MM.1S (cell line): ENCODE measurements around the gene KRCC1.

Experiments
- DNase-seq: peaks from one replicate; pipeline ENCODE4 v3.0.0-alpha.2; 2015
- H2AFZ ChIP-seq: fragments of 300-600 bp; sonication (generic); 2 replicates; pipeline ENCODE4 v1.6.0; 2016; ENCODE audit warnings: antibody characterized with exemption, low read length
- H3F3A ChIP-seq: fragments of 300-600 bp; sonication (generic); 2 replicates; pipeline ENCODE4 v1.6.1; 2016; ENCODE audit warnings: mild to moderate bottlenecking, antibody characterized with exemption, low read length, moderate library complexity, mixed read lengths; ENCODE audit not compliant: insufficient read depth
- H3K27ac ChIP-seq: fragments of 300-600 bp; sonication (generic); 2 replicates; pipeline ENCODE4 v1.5.1; 2016; ENCODE audit warnings: mild to moderate bottlenecking, low read length
- H3K27me3 ChIP-seq: fragments of 300-600 bp; sonication (generic); replicated peaks from 2 replicates; pipeline ENCODE4 v1.6.0; 2016; ENCODE audit warnings: low read length; ENCODE audit not compliant: insufficient read depth
- H3K36me3 ChIP-seq: fragments of 300-600 bp; sonication (generic); replicated peaks from 2 replicates; pipeline ENCODE4 v1.6.1; 2016; ENCODE audit warnings: mild to moderate bottlenecking, low read length, mixed read lengths; ENCODE audit not compliant: insufficient read depth
- H3K4me1 ChIP-seq: fragments of 300-600 bp; sonication (generic); 2 replicates; pipeline ENCODE4 v1.6.1; 2016; ENCODE audit warnings: low read length, mixed read lengths
- H3K4me2 ChIP-seq: fragments of 300-600 bp; sonication (generic); 2 replicates; pipeline ENCODE4 v1.6.0; 2016; ENCODE audit warnings: low read depth, low read length
- H3K4me3 ChIP-seq: fragments of 300-600 bp; sonication (generic); 2 replicates; pipeline ENCODE4 v1.5.1; 2016; ENCODE audit warnings: low read length, mixed read lengths
- H3K79me2 ChIP-seq: fragments of 300-600 bp; sonication (generic); 2 replicates; pipeline ENCODE4 v1.6.1; 2016; ENCODE audit warnings: mixed run types, low read length, mixed read lengths
- H3K9ac ChIP-seq: fragments of 300-600 bp; sonication (generic); 2 replicates; pipeline ENCODE4 v1.6.1; 2016; ENCODE audit warnings: low read length, mixed read lengths
- H3K9me2 ChIP-seq: fragments of 300-600 bp; sonication (generic); replicated peaks from 2 replicates; pipeline ENCODE4 v1.6.1; 2016; ENCODE audit warnings: mild to moderate bottlenecking, low read length, mixed read lengths; ENCODE audit not compliant: insufficient read depth
- H3K9me3 ChIP-seq: fragments of 300-600 bp; sonication (generic); replicated peaks from 2 replicates; pipeline ENCODE4 v1.6.1; 2016; ENCODE audit warnings: mild to moderate bottlenecking, low read length, mixed read lengths; ENCODE audit not compliant: insufficient read depth
- H4K20me1 ChIP-seq: fragments of 300-600 bp; sonication (generic); 2 replicates; pipeline ENCODE4 v1.6.1; 2016; ENCODE audit warnings: mild to moderate bottlenecking, low read length, moderate library complexity, mixed read lengths; ENCODE audit not compliant: insufficient read depth
- CTCF ChIP-seq: fragments of 300-600 bp; sonication (generic); IDR thresholded peaks from 2 replicates; pipeline ENCODE4 v1.5.1; 2016; ENCODE audit warnings: antibody characterized with exemption, low read length, mixed read lengths
- EZH2 ChIP-seq: fragments of 300-600 bp; sonication (generic); optimal IDR thresholded peaks from 2 replicates; pipeline ENCODE3; 2017; ENCODE audit warnings: low read depth, mild to moderate bottlenecking, antibody characterized with exemption, low read length, mixed read lengths
- EZH2phosphoT487 ChIP-seq: fragments of 300-600 bp; sonication (generic); IDR thresholded peaks from 2 replicates; pipeline ENCODE4 v1.6.1; 2018; ENCODE audit warnings: antibody characterized with exemption, low read length

Gene KRCC1

GRCh38 chr2:88010136-88010535, 45.4 kb downstream of the KRCC1 start:
- Histone ChIP-seq H3K79me2 (no peaks in the 10 kb centered on the region), H3F3A (no peaks in the 10 kb centered on the region), H2AFZ (no peak overlapping the region), H3K27ac (no peak overlapping the region), H3K4me3 (no peak overlapping the region), H4K20me1 (no peaks in the 10 kb centered on the region), H3K9me2 (no peaks in the 10 kb centered on the region), H3K4me1 (no peaks in the 10 kb centered on the region), H3K27me3 (no peaks in the 10 kb centered on the region), H3K4me2 (no peak overlapping the region), H3K9me3 (no peaks in the 10 kb centered on the region), H3K36me3 (no peaks in the 10 kb centered on the region), H3K9ac (no peak overlapping the region)
- TF ChIP-seq CTCF (no peak), EZH2phosphoT487 (no peak), EZH2 (no peak)
- no peak for DNase-seq

GRCh38 chr2:88006912-88007439, 48.6 kb downstream of the KRCC1 start:
- no peaks in the 10 kb centered on the region for H3K9me3 ChIP-seq
- no peaks in the 10 kb centered on the region for H3K27me3 ChIP-seq
- H3K4me2 ChIP-seq = no peak overlapping the region
- H2AFZ ChIP-seq = no peak overlapping the region
- no peak overlapping the region for H3K9ac ChIP-seq
- H3K27ac ChIP-seq = no peak overlapping the region
- no peaks in the 10 kb centered on the region for H3K4me1 ChIP-seq
- no peaks in the 10 kb centered on the region for H3F3A ChIP-seq
- H3K4me3 ChIP-seq = no peak overlapping the region
- no peaks in the 10 kb centered on the region for H3K9me2 ChIP-seq
- no peaks in the 10 kb centered on the region for H3K79me2 ChIP-seq
- no peaks in the 10 kb centered on the region for H4K20me1 ChIP-seq
- TF ChIP-seq EZH2phosphoT487 (no peak), EZH2 (no peak), CTCF (no peak)
- H3K36me3 ChIP-seq = no peaks in the 10 kb centered on the region
- DNase-seq = no peak

GRCh38 chr2:88005776-88006175, 49.8 kb downstream of the KRCC1 start:
- Histone ChIP-seq H3K36me3 (no peaks in the 10 kb centered on the region), H3F3A (no peaks in the 10 kb centered on the region), H2AFZ (no peak overlapping the region), H3K27me3 (no peaks in the 10 kb centered on the region), H3K9me3 (no peaks in the 10 kb centered on the region), H3K9me2 (no peaks in the 10 kb centered on the region), H3K4me3 (no peak overlapping the region), H3K4me1 (no peaks in the 10 kb centered on the region), H3K9ac (no peak overlapping the region), H3K4me2 (no peak overlapping the region), H3K27ac (no peak overlapping the region), H4K20me1 (no peaks in the 10 kb centered on the region), H3K79me2 (no peaks in the 10 kb centered on the region)
- TF ChIP-seq CTCF = no peak
- TF ChIP-seq EZH2phosphoT487 = no peak
- no peak for TF ChIP-seq EZH2
- DNase-seq = no peak
